Muscle of leg (tissue), 11 donors: ENCODE data around the gene TMEM203. TPM values are rescaled to one million over a fixed set of nuclear protein-coding genes. Genes with fewer than 3 reads are reported as not detected.

Source experiments
- DNase-seq: peaks from one replicate; pipeline ENCODE4 v3.0.0; 2013
- H3K27ac ChIP-seq: one replicate; pipeline ENCODE4 v1.5.1; 2013; ENCODE audit warnings: mild to moderate bottlenecking, low read length, control low read depth
- H3K27me3 ChIP-seq: one replicate; pipeline ENCODE4 v1.6.1; 2013; ENCODE audit warnings: low read length; ENCODE audit not compliant: control insufficient read depth, insufficient read depth
- H3K36me3 ChIP-seq: one replicate; pipeline ENCODE4 v1.6.1; 2013; ENCODE audit warnings: low read length; ENCODE audit not compliant: control insufficient read depth, insufficient read depth
- H3K4me1 ChIP-seq: one replicate; pipeline ENCODE4 v1.6.1; 2013; ENCODE audit warnings: low read length; ENCODE audit not compliant: control insufficient read depth, insufficient read depth
- H3K4me3 ChIP-seq: one replicate; pipeline ENCODE4 v1.5.1; 2013; ENCODE audit warnings: low read length, control low read depth
- H3K9me3 ChIP-seq: replicated peaks from 2 replicates; pipeline ENCODE4 v1.6.1; 2013; ENCODE audit warnings: low read depth, low read length; ENCODE audit not compliant: control insufficient read depth
- WGBS: methylation state at CpG from one replicate; pipeline ENCODE4 v1.1.5; 2013; ENCODE audit warnings: missing lambda C conversion rate; ENCODE audit not compliant: insufficient coverage; 5-methylcytosine and 5-hydroxymethylcytosine counted together
- polyA plus RNA-seq, 8 donors: library from polyadenylated mRNA; unstranded; fragments of 120-200 nt; gene quantifications; one replicate each; pipeline versions ENCODE4 v1.2.1 to v1.2.3, GENCODE V29; 2013; ENCODE audit warnings: inconsistent platforms in 1 of 8, low replicate concordance in 1 of 8; ENCODE audit not compliant: insufficient read length in 8 of 8, insufficient read depth in 1 of 8
- total RNA-seq: library from RNA; stranded (reverse); fragments of 120-200 nt; gene quantifications from one replicate; pipeline ENCODE4 v1.2.4, GENCODE V29; 2013

Gene TMEM203
- total and polyA plus RNA-seq, 9 donors, result 25.2 to 38.2 (median 36.3) TPM

DNA sequence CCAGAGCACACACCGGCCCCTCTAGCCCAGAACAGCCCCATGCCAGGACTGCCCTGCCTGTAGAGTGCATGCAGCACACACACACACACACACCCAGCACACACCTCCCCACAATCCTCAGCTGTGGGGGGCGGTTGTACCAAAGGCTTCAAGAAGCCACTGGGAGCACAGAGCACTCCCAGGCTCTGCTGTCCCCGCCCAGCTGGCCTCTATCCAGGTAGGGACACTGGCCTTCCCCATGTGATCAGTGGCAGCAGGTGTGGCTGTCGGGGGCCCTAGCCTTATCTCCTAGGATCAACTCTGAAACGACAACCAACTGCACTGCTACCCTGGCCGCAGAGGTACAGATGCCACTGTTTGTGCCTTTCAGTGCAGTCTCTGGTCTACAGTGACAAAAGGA lies 19.1 kb downstream of the TMEM203 start:
- WGBS, result 86% methylated on average over 4 of the region's 6 CpGs
- Histone ChIP-seq H3K27ac (no peak overlapping the region), H3K9me3 (no peaks in the 10 kb centered on the region), H3K4me3 (no peak overlapping the region), H3K27me3 (no peaks in the 10 kb centered on the region), H3K36me3 (peaks cover 74% of the 10 kb centered on the region), H3K4me1 (peaks cover 46% of the 10 kb centered on the region)
- DNase-seq, result no peak

DNA sequence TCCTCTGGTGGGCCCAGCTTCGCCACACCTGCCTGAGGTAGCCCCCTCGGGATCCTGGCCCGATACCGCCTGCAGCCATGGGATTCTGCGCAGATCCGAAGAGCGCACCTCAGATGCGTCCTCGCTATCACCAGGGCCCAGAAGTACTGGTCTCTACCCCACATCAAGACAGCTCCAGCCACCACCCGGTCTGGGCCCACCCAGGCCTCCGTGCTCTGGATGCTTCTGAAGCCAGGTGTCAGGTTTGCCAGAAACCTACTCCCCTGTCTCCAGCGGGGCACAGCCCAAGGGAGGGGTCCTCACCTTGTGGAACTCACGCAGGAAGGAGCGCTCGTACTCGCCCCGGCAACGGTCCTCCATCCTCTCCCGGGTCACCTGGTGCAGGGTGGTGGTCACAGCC lies 19.5 kb downstream of the TMEM203 start:
- no peak for DNase-seq
- Histone ChIP-seq H3K4me1 (peaks cover 41% of the 10 kb centered on the region), H3K27ac (no peak overlapping the region), H3K9me3 (no peaks in the 10 kb centered on the region), H3K36me3 (peaks cover 74% of the 10 kb centered on the region), H3K27me3 (no peaks in the 10 kb centered on the region), H3K4me3 (no peak overlapping the region)
- WGBS, result 92% methylated on average over 17 of the region's 19 CpGs

DNA sequence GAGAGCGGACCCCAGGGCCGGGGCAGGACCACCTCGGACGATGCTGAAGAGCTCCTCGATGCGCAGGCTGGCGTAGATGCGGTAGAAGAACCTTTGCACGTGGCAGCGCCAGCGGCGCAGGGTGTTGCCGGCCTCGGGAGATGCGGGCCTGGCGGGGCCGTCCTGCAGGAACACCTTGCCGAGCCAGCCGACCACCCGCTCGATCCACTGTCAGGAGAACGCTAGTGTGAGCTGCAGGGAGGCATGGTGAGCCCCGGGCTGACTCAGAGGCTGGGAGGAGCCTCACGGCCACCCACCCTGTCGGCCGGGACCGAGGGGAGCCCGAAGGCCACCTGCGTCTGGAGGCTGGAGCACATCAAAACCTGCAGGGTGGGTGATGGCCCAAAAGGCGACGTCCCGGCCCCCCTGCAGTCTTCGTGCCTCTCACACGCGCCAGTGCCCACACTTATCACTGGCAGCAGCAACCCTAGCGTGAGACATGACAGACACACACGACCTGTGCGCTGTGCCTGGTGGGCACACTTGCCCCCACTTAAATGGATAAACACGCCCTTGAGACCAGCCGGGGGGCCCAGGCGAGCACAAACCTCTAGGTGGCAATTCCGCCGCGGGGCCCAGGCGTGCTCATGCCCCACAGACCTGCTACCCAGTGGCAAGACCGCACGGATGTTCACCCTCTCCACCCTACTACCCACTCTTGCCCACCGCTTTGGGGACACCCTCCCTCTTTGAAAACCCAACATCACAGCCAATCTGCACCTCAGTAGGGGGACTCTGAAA lies 20.4 kb downstream of the TMEM203 start:
- no peak overlapping the region for H3K4me3 ChIP-seq
- WGBS, result 90% methylated on average over 47 of the region's 48 CpGs

DNA sequence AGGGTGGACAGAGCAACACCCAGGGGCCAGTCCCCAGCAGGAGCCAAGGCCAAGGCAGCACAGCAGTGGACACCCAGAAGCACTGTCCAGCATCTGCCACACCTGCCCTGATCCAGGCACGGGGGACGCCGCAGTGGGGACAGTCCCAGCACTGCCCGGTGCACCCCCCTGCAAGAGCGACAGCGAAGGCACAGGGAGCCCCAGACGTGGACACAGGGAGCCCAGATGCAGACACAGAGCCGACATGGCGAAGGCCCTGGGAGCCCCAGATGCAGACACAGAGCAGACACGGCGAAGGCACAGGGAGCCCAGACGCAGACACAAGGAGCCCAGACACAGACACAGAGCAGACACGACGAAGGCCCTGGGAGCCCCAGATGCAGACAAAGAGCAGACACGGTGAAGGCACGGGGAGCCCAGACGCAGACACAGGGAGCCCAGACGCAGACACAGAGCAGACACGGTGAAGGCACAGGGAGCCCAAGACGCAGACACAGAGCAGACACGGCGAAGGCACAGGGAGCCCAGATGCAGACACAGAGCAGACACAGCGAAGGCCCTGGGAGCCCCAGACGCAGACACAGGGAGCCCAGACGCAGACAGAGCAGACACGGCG lies 21.4 kb downstream of the TMEM203 start:
- 92% methylated on average over 27 of the region's 27 CpGs for WGBS
- Histone ChIP-seq H3K27ac (no peak overlapping the region), H3K4me3 (no peak overlapping the region), H3K36me3 (peaks cover 78% of the 10 kb centered on the region), H3K4me1 (peaks cover 23% of the 10 kb centered on the region), H3K27me3 (no peaks in the 10 kb centered on the region), H3K9me3 (no peaks in the 10 kb centered on the region)
- DNase-seq, result no peak

More for the DNA sequence above, 20.4 kb downstream of the TMEM203 start:
- no peak overlapping the region for H3K27ac ChIP-seq
- H3K27me3 ChIP-seq, result no peaks in the 10 kb centered on the region
- H3K36me3 ChIP-seq, result peaks cover 74% of the 10 kb centered on the region
- peaks cover 32% of the 10 kb centered on the region for H3K4me1 ChIP-seq
- H3K9me3 ChIP-seq, result no peaks in the 10 kb centered on the region
- no peak for DNase-seq

DNA sequence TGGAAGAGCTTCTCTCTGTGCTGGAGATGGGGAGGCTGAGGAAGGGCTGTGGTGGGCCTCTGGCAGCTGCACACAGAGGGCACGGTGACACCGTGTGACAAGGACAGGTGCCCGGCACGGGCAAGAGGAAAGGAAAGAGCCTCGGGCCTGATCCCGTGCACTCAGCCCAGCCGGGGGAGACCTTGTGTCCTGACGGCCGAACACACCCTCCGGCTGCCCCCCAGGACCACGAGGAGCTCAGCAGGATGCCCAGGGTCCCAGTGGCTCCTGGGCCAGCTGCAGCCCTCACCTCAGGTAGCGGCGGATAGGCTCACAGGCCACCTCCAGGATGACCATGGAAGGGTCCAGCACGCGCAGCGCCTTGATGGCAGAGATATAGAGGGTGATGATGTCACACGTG lies 22.6 kb downstream of the TMEM203 start:
- H3K27ac ChIP-seq, result no peak overlapping the region
- H3K9me3 ChIP-seq, result no peaks in the 10 kb centered on the region
- peaks cover 18% of the 10 kb centered on the region for H3K4me1 ChIP-seq
- WGBS, result 95% methylated on average over 17 of the region's 17 CpGs
- H3K4me3 ChIP-seq, result no peak overlapping the region
- peaks cover 90% of the 10 kb centered on the region for H3K36me3 ChIP-seq
- DNase-seq, result no peak
- no peaks in the 10 kb centered on the region for H3K27me3 ChIP-seq

DNA sequence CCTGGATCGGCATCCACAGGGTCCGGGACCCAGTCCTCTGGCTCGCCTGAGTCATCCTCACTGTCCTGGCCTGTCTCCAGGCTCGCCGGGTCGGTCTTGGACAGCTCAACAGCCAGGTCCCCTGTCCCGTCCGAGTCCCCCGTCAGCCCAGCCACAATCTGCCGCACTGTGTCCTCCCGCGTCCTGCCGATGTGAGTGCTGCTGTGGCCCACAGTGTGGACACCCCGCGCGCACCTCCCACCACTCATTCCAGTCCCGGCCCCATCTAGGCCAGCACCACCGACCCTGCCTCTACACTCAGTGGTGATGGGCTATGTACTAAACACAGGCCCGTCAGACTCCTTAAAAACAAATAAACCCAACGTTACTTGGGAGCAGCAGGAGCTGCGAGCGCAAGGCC lies 23.8 kb downstream of the TMEM203 start:
- H3K27ac ChIP-seq, result no peak overlapping the region
- H3K4me3 ChIP-seq, result no peak overlapping the region
- H3K36me3 ChIP-seq, result peaks cover 93% of the 10 kb centered on the region
- peaks cover 7% of the 10 kb centered on the region for H3K4me1 ChIP-seq
- no peak for DNase-seq
- H3K27me3 ChIP-seq, result no peaks in the 10 kb centered on the region
- H3K9me3 ChIP-seq, result no peaks in the 10 kb centered on the region
- WGBS, result 94% methylated on average over 21 of the region's 22 CpGs

DNA sequence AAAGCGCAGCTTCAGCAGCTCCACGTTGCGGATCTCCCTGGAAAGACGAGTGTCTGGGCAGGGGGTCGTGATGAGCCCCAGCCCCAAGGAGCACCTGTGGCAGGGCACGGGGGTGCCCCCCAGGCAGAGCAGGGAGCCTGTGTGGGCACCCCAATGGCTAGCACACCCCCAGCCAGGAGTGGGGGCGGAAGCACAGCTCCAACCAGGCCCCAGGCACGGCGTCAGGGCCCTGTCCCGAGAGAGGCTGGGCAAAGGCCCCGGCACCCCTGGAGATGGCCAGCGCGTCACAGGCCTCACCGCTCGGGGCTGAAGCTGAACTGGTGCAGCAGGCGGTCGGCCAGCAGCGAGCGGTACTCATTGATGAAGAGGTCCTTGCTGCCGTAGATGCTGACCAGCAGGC lies 25.0 kb downstream of the TMEM203 start:
- DNase-seq, result no peak
- peaks cover 81% of the 10 kb centered on the region for H3K36me3 ChIP-seq
- H3K9me3 ChIP-seq, result no peaks in the 10 kb centered on the region
- H3K27ac ChIP-seq, result no peak overlapping the region
- WGBS, result 91% methylated on average over 20 of the region's 20 CpGs
- H3K4me1 ChIP-seq, result no peaks in the 10 kb centered on the region
- no peaks in the 10 kb centered on the region for H3K27me3 ChIP-seq
- no peak overlapping the region for H3K4me3 ChIP-seq

DNA sequence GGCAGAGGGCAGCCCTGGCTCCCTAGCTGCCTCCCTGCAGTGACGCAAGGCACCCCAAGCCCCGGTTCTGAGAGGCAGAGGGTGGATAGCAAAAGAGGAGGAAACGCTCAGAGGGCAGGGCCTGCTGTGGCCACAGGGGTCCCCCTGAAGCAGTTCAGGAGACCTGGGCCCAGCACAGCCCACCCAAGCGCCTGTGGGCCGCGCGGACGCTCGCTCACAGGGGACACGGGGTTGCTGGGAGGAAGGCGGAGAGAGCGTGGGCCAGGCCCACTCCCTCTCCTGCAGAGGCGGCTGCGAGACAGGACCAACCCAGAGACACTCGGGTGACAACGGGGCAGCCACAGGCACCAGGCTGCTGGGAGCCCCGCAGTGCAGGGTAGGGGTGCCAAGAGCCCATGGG lies 25.7 kb downstream of the TMEM203 start:
- H3K4me3 ChIP-seq, result no peak overlapping the region
- H3K27ac ChIP-seq, result no peak overlapping the region
- no peak for DNase-seq
- no peaks in the 10 kb centered on the region for H3K9me3 ChIP-seq
- H3K4me1 ChIP-seq, result no peaks in the 10 kb centered on the region
- WGBS, result 94% methylated on average over 15 of the region's 17 CpGs
- H3K27me3 ChIP-seq, result peaks cover 5% of the 10 kb centered on the region
- peaks cover 74% of the 10 kb centered on the region for H3K36me3 ChIP-seq

DNA sequence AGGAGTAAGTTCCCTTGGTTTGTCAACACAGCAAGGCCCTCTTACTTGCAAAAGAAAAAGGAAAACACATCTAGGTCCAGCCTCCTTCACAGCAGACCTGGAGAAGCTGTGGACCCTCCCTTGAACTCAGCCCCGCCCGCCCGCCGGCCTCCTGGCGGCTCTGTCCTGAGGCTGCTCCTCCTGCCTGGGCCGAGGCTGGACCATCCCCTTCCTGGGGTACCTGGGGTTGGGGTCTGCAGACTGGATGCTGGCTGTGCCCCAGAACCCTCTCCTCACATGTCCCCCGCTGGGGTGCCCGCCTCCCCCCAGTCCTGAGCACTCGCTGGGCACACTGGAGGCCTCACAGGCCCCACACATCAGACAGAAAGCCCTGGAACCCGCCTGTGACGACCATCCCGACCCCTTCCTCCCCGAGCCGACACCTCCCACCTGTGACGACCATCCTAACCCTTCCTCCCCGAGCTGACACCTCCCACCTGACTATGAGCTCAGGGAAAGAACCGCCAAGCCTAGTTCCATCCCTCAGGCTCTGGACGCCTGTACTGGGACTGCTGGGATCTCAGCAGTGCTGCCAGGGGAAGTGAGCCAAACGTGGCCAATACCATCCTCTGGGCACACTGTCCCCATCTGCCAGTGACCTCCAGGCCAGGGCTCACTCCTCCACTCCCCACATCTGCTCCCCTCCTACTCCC lies 26.4 kb downstream of the TMEM203 start:
- H3K4me1 ChIP-seq, result no peaks in the 10 kb centered on the region
- H3K36me3 ChIP-seq, result peaks cover 67% of the 10 kb centered on the region
- peaks cover 10% of the 10 kb centered on the region for H3K27me3 ChIP-seq
- 85% methylated on average over 13 of the region's 19 CpGs for WGBS
- no peak overlapping the region for H3K27ac ChIP-seq
- H3K9me3 ChIP-seq, result no peaks in the 10 kb centered on the region
- DNase-seq, result no peak
- no peak overlapping the region for H3K4me3 ChIP-seq

DNA sequence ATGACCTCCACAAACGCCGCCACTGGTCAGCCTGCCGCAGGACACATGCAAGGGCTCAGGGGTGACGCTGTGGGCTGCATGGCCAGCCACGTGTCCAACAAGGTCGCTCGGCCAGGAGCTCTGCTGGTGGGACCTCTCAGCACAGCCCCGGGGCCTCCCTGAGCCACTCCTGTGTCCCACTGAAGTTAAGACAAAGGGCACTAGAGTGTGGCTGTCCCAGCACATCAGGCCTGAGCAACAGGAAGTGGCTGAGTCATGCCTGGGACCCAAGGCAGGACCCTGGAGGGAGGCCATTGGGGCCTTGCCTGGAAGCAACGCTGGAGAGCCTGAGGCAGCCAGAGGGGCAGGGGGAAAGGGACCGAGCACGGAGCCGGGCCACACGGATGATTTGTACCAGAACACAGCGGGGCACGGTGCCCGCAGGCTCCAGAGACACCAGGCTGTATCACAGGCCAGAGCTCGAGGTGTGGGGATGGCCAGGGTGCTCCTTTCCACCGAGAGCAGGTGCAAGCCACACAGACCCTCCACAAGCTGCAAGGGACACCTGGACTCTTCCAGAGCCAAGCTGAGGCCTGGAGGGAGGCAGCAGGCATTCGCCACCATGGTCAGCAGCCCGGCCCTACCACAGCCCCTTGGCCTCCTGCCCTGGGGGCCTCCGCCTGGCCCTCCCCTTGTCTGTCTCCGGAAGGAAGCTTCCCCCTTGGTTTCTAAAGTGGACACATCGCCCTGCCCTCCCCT lies 27.1 kb downstream of the TMEM203 start:
- H3K9me3 ChIP-seq, result no peaks in the 10 kb centered on the region
- no peak for DNase-seq
- 87% methylated on average over 22 of the region's 23 CpGs for WGBS
- peaks cover 17% of the 10 kb centered on the region for H3K27me3 ChIP-seq
- peaks cover 60% of the 10 kb centered on the region for H3K36me3 ChIP-seq
- H3K27ac ChIP-seq, result no peak overlapping the region
- H3K4me1 ChIP-seq, result no peaks in the 10 kb centered on the region
- no peak overlapping the region for H3K4me3 ChIP-seq
